HK-2 (cell line): ENCODE results near the gene ABHD14A.

ENCODE experiments used
- DNase-seq: peaks from one replicate; pipeline ENCODE4 v3.0.0-alpha.2; 2018; ENCODE audit not compliant: unreplicated experiment

Gene ABHD14A

GRCh38 chr3:51997172-51997571 lies 22.3 kb downstream of the ABHD14A start:
- no peak for DNase-seq

- no peak for DNase-seq
These were observed 23.2 kb downstream of the ABHD14A start for GRCh38 chr3:51997935-51998596.

GRCh38 chr3:51998774-51999173 lies 23.9 kb downstream of the ABHD14A start:
- DNase-seq: no peak

- DNase-seq: no peak
These were observed 25.0 kb downstream of the ABHD14A start for GRCh38 chr3:51999846-52000245.

- DNase-seq: peak; percentile 74
These were observed 26.6 kb downstream of the ABHD14A start for GRCh38 chr3:52001443-52001974.

- no peak for DNase-seq
These were observed 27.9 kb downstream of the ABHD14A start for GRCh38 chr3:52002748-52003147.

- DNase-seq: no peak
These were observed 29.4 kb downstream of the ABHD14A start for GRCh38 chr3:52004163-52004787.

GRCh38 chr3:52004906-52005395 lies 30.1 kb downstream of the ABHD14A start:
- no peak for DNase-seq

- no peak for DNase-seq
These were observed 30.7 kb downstream of the ABHD14A start for GRCh38 chr3:52005571-52005986.

GRCh38 chr3:52006017-52006819 lies 31.4 kb downstream of the ABHD14A start:
- no peak for DNase-seq

- DNase-seq: no peak
These were observed 31.9 kb downstream of the ABHD14A start for GRCh38 chr3:52006820-52007133.

GRCh38 chr3:52007291-52007690 lies 32.4 kb downstream of the ABHD14A start:
- no peak for DNase-seq

- DNase-seq: no peak
These were observed 35.6 kb downstream of the ABHD14A start for GRCh38 chr3:52010431-52010830.

- no peak for DNase-seq
These were observed 37.8 kb downstream of the ABHD14A start for GRCh38 chr3:52012699-52013098.

- DNase-seq: no peak
These were observed 39.1 kb downstream of the ABHD14A start for GRCh38 chr3:52013802-52014598.

GRCh38 chr3:52014613-52015012 lies 39.7 kb downstream of the ABHD14A start:
- DNase-seq: no peak

- DNase-seq: no peak
These were observed 40.8 kb downstream of the ABHD14A start for GRCh38 chr3:52015438-52016228.

- no peak for DNase-seq
These were observed 42.7 kb downstream of the ABHD14A start for GRCh38 chr3:52017586-52017985.

- no peak for DNase-seq
These were observed 43.6 kb downstream of the ABHD14A start for GRCh38 chr3:52018319-52019000.

GRCh38 chr3:52019352-52020080 lies 44.7 kb downstream of the ABHD14A start:
- DNase-seq: no peak
